Fibroblast of mammary gland (primary cell): ENCODE measurements around the gene SGPL1.
A peak's percentile ranks its signal among the peaks of the same experiment; 100 is the strongest.

Source experiments
- DNase-seq: peaks from one replicate; pipeline ENCODE4 v3.0.0-alpha.2; 2010; ENCODE audit warnings: low read depth
- H3K4me3 ChIP-seq: 2 replicates; pipeline ENCODE4 v1.5.1; 2011; ENCODE audit warnings: low read depth, mild to moderate bottlenecking, low read length, moderate library complexity; ENCODE audit not compliant: control insufficient read depth
- TF ChIP-seq, protein P1 (sequence below): conservative IDR thresholded peaks from 2 replicates; pipeline ENCODE4 v1.5.1; 2011; ENCODE audit warnings: low read depth, low read length, inconsistent platforms; ENCODE audit not compliant: control insufficient read depth, insufficient read depth

SGPL1 gene

DNA sequence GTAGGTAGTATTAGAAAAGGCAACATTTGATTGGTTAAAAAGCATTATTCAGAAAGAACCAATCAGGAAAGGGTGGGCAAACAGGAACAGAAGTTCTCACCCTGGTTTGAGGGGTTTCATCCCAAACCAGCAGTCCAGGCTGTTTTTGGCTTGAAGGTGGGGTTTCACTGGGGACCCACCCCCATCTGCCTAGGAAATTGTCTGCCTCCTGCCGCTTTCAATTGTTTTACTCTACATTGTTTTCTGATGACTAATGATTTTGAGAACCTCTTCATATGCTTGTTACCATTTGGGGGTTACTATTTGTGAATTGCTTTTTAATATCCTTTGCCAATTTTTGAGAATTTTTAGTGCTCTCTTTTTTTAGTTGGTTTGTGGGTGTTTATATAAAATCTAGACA lies 75.9 kb downstream of the SGPL1 start:
- DNase-seq = no peak
- TF ChIP-seq, protein P1, sequence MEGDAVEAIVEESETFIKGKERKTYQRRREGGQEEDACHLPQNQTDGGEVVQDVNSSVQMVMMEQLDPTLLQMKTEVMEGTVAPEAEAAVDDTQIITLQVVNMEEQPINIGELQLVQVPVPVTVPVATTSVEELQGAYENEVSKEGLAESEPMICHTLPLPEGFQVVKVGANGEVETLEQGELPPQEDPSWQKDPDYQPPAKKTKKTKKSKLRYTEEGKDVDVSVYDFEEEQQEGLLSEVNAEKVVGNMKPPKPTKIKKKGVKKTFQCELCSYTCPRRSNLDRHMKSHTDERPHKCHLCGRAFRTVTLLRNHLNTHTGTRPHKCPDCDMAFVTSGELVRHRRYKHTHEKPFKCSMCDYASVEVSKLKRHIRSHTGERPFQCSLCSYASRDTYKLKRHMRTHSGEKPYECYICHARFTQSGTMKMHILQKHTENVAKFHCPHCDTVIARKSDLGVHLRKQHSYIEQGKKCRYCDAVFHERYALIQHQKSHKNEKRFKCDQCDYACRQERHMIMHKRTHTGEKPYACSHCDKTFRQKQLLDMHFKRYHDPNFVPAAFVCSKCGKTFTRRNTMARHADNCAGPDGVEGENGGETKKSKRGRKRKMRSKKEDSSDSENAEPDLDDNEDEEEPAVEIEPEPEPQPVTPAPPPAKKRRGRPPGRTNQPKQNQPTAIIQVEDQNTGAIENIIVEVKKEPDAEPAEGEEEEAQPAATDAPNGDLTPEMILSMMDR = no peak
- no peak overlapping the region for H3K4me3 ChIP-seq

DNA sequence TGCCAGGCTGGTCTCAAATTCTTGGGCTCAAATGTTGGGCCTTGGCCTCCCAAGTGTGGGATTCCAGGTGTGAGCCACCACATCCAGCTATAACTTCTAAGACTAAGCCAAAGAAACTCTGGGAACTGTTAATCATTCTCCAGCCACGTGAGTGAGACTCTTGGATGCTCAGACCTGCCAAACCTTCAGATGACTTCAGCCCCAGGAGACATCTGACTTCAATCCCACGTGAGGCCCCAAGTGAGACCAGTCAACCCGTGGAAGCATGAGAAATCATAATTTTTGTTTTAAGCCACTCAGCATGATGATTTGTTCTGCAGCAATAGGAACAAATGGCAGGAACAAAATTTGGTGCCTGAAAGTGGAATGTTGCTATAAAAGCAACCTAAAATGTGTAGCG lies 76.9 kb downstream of the SGPL1 start:
- peak; percentile 41 for DNase-seq
- H3K4me3 ChIP-seq = no peak overlapping the region
- TF ChIP-seq, protein P1 = no peak

DNA sequence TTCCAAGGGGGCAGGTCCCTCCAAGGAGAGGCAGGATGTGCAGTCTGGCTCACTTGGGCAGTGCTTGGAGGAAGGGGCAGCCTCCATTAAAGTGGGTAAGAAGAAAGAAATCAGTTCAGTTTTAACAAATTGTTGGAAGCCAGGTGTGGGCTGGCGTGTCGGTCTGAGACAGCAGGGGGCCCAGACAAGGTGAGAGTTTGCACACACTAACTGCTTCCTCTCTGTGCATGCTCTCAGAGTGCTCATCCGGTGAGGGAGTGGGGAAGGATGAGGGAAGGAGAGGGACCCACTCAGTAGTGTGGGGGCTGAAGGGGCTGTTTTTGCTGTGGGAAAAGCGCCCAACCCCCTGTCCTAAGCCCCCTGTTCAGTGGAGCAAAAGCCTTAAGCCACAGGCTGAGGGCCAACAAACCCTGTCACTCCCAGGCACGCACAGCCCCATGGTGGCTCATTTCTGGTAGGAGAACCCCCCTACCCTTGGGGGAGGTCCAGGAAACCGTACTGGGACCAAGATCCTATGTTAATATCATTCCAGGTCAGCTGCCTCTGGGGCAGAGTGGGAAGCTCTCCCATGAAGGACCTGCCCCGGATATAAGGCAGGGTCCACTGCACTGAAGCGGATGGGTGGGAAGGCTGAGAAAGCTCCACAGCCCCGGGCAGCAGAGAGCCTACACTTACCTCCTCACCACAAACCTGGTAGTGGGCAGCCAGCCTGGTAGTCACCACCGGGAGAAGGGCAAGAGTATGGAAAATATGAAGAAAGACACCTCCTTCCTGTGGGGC lies 77.7 kb downstream of the SGPL1 start:
- H3K4me3 ChIP-seq = no peak overlapping the region
- DNase-seq = no peak
- TF ChIP-seq, protein P1 = no peak

DNA sequence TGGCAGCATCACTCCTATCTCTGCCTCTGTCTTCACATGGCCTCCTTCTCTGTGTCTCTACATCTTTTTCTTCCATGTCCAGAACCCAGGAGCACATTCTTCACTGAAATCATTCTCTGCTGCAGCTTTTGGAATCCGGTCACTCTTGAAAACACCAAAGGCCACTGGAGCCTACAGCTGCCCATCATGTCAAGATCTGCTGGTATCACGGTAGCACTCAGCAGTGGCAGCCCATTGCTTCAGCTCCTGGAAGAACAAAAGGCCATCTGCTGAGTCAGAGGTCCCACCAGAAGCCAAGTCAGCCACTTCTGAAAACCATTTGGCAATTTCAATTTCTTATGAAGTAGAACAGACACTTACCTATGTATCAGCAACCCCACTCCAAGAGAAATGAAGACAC lies 78.7 kb downstream of the SGPL1 start:
- H3K4me3 ChIP-seq = no peak overlapping the region
- TF ChIP-seq, protein P1 = no peak
- DNase-seq = no peak

DNA sequence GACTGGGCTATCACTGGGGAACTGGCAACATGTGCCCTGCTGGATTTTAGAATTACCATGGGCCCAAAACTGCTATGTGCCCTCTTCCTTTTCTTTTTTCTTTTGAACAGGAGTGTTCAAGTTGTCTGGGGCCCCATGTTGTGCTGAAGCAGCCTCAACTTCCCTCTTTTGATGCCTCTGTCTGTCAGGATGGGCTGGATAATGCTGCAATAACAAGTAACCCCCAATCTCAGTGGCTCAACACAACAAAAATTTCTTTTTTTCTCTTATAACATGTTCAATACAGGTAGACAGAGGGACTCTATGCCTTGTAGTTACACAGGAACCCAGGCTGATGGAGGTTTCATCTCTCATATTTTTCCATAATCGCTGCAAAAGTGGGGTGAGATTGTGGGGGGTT lies 80.8 kb downstream of the SGPL1 start:
- DNase-seq = no peak
- H3K4me3 ChIP-seq = no peak overlapping the region
- TF ChIP-seq, protein P1 = no peak

DNA sequence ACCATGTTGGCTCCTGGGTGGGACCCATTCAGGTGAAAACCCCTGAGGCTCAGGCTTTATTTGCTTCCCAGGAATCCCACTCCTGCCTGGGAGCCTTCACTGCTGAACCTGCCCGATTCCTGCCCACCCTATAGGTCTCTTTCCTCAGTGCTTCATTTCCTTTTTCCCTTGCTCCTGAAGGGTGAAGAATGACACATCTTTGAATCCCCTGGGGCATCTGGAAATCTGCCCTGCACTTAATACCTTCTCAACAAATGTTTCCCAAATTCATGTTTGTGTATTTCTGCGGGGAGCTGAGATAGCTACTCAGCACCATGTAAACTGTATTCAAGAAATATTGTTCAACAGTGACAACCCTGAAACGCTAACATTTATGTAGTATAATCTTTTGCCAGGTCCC lies 82.9 kb downstream of the SGPL1 start:
- no peak overlapping the region for H3K4me3 ChIP-seq
- TF ChIP-seq, protein P1 = no peak
- no peak for DNase-seq
